GM23338 (cell line): ENCODE results near the gene SORCS2. TPM values are rescaled to one million over a fixed set of nuclear protein-coding genes. Genes with fewer than 3 reads are reported as not detected.

ENCODE experiments used
- ATAC-seq: fragments of 200-7000 bp; cut with Tn5 transposase; 3 replicates; pipeline ENCODE4 v1.9.1; 2020
- DNase-seq: peaks from one replicate; pipeline ENCODE4 v3.0.0-alpha.2; 2015; ENCODE audit warnings: low spot score
- H2AFZ ChIP-seq: fragments of 200-600 bp; sonication (generic); 2 replicates; pipeline ENCODE4 v1.8.0; 2016; ENCODE audit warnings: antibody characterized with exemption, mild to moderate bottlenecking, moderate library complexity
- H3F3A ChIP-seq: fragments of 200-600 bp; sonication (generic); replicated peaks from 2 replicates; pipeline ENCODE4 v1.8.0; 2017; ENCODE audit warnings: antibody characterized with exemption, mixed run types, low read depth
- H3K27ac ChIP-seq: fragments of 200-600 bp; sonication (generic); 2 replicates; pipeline ENCODE4 v1.6.1; 2016; ENCODE audit warnings: low read depth
- H3K27me3 ChIP-seq: fragments of 200-600 bp; sonication (generic); 2 replicates; pipeline ENCODE4 v1.8.0; 2016; ENCODE audit warnings: mild to moderate bottlenecking, mixed run types, moderate library complexity; ENCODE audit not compliant: insufficient read depth
- H3K36me3 ChIP-seq: fragments of 200-600 bp; sonication (generic); 2 replicates; pipeline ENCODE4 v1.8.0; 2016; ENCODE audit warnings: mild to moderate bottlenecking; ENCODE audit not compliant: insufficient read depth
- H3K4me1 ChIP-seq: fragments of 200-600 bp; sonication (generic); 2 replicates; pipeline ENCODE4 v1.8.0; 2016; ENCODE audit warnings: mild to moderate bottlenecking, moderate library complexity; ENCODE audit not compliant: insufficient read depth
- H3K4me2 ChIP-seq: fragments of 200-600 bp; sonication (generic); 2 replicates; pipeline ENCODE4 v1.7.1; 2017; ENCODE audit warnings: mixed run types
- H3K4me3 ChIP-seq: fragments of 200-600 bp; sonication (generic); 2 replicates; pipeline ENCODE4 v1.6.1; 2016; ENCODE audit warnings: mixed run types
- H3K79me2 ChIP-seq: fragments of 200-600 bp; sonication (generic); replicated peaks from 2 replicates; pipeline ENCODE4 v1.8.0; 2017; ENCODE audit warnings: mild to moderate bottlenecking; ENCODE audit not compliant: insufficient read depth
- H3K9me2 ChIP-seq: fragments of 200-600 bp; sonication (generic); 2 replicates; pipeline ENCODE4 v1.8.0; 2017; ENCODE audit not compliant: insufficient read depth
- H4K20me1 ChIP-seq: fragments of 200-600 bp; sonication (generic); replicated peaks from 2 replicates; pipeline ENCODE4 v1.8.0; 2017; ENCODE audit warnings: mild to moderate bottlenecking; ENCODE audit not compliant: insufficient read depth
- H3K27ac Mint-ChIP-seq: 2 replicates; pipeline ENCODE4 v1.8.0; 2020; ENCODE audit warnings: inconsistent platforms, mild to moderate bottlenecking, moderate library complexity, mixed read lengths
- H3K27me3 Mint-ChIP-seq: 3 replicates; pipeline ENCODE4 v1.8.0; 2022; ENCODE audit warnings: low read depth, mild to moderate bottlenecking, moderate library complexity, mixed read lengths, inconsistent platforms; ENCODE audit not compliant: insufficient read depth, poor library complexity
- H3K36me3 Mint-ChIP-seq: 3 replicates; pipeline ENCODE4 v1.8.0; 2021; ENCODE audit warnings: low read depth, mild to moderate bottlenecking, inconsistent platforms, moderate library complexity, mixed read lengths
- H3K4me1 Mint-ChIP-seq: 3 replicates; pipeline ENCODE4 v1.8.0; 2020; ENCODE audit warnings: mild to moderate bottlenecking, inconsistent platforms, mixed read lengths
- H3K4me3 Mint-ChIP-seq: 3 replicates; pipeline ENCODE4 v1.8.0; 2021; ENCODE audit warnings: moderate library complexity, mild to moderate bottlenecking, inconsistent platforms, mixed read lengths
- H3K9me3 Mint-ChIP-seq: 3 replicates; pipeline ENCODE4 v1.8.0; 2020; ENCODE audit warnings: moderate library complexity, mild to moderate bottlenecking, inconsistent platforms, mixed read lengths
- EZH2phosphoT487 ChIP-seq: fragments of 200-600 bp; sonication (generic); IDR thresholded peaks from one replicate; pipeline ENCODE4 v1.8.1; 2018; ENCODE audit warnings: antibody characterized with exemption; ENCODE audit not compliant: unreplicated experiment
- STAT1 ChIP-seq: IDR thresholded peaks from one replicate; pipeline ENCODE4 v1.6.1; 2016; ENCODE audit warnings: antibody characterized with exemption; ENCODE audit not compliant: unreplicated experiment
- polyA plus RNA-seq: library from polyadenylated mRNA; unstranded; fragments of >200 nt; fragmentation: Nextera tagmentation; extraction: Ambion mirVana; gene quantifications from 2 replicates; pipeline ENCODE4 v1.2.1, GENCODE V29; 2016
- total RNA-seq: library from RNA; depleted of rRNA; stranded (reverse); fragments of >200 nt; shearing (Covaris generic); gene quantifications from 2 replicates; pipeline ENCODE4 v1.2.3, GENCODE V29; 2014
- TF ChIP-seq, protein P1 (sequence below): fragments of 250-450 bp; sonication (Bioruptor Pico); IDR thresholded peaks from 2 replicates; pipeline ENCODE4 v1.5.0; 2020; ENCODE audit warnings: mild to moderate bottlenecking, moderate library complexity

The SORCS2 gene
- total and polyA plus RNA-seq, 2 experiments from 2014 or later, result 0.47 to 2.4 TPM

DNA sequence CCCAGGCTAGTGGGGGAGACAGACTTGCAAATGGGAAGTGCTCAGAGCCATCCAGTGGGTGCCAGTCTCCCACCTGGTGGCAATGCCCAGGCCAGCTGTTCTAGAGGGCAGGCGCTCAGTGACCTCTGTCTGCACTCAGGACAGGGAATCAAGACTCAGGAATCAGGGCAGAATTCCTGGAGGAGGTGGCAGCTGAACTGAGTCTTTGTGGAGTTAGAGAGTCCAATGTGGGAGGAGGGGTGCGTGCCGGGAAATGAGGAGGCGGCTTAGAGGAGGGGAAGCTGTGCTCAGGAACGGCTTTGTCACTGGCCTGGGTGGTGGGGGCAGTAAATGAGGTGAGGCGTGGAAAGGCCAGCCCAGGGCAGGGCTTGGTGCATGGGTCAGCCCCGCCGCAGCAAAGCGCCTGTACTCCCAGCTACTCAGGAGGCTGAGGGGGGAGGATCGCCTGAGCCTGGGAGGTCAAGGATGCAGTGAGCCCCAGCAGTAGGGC lies 31.3 kb upstream of the SORCS2 start:
- no peak for ATAC-seq
- Histone ChIP-seq H4K20me1 (no peaks in the 10 kb centered on the region), H3K27me3 (no peaks in the 10 kb centered on the region), H3K36me3 (no peaks in the 10 kb centered on the region), H3K4me2 (no peak overlapping the region), H3K79me2 (no peaks in the 10 kb centered on the region), H3K9me2 (no peaks in the 10 kb centered on the region), H2AFZ (no peak overlapping the region), H3F3A (no peaks in the 10 kb centered on the region), H3K27ac (no peak overlapping the region), H3K4me3 (no peak overlapping the region), H3K4me1 (no peaks in the 10 kb centered on the region)
- Mint-ChIP-seq H3K9me3 (no peaks in the 10 kb centered on the region), H3K36me3 (no peaks in the 10 kb centered on the region), H3K4me3 (no peak overlapping the region), H3K27ac (no peak overlapping the region), H3K27me3 (peaks cover 12% of the 10 kb centered on the region), H3K4me1 (peaks cover 3% of the 10 kb centered on the region; the same call in 1 of the 3 replicates)
- TF ChIP-seq STAT1, result no peak
- no peak for DNase-seq

DNA sequence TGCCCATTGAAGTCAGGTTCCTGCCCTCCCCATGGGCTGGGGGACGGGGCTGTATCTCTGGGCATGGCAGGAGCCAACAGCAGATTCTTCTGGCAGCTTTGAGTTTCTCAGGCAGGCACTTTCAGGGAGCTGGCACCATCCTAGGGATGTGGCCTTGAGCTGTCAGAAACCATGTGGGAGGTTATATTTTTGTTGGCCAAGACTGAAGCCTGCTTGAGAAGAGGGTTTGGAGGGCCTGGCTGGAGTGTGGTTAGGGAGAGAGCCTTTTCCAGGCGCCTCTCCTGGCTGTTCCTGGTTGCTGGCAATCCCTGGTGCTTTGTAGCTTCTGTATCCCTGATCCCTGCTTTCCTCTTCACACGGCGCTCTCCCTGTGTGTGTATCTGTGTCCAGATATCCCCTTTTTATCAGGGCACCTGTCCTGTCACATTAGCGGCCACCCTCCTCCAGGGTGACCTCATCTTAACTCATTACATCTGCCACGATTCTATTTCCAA lies 30.6 kb upstream of the SORCS2 start:
- no peak overlapping the region for H3K4me3 Mint-ChIP-seq
- Histone ChIP-seq H3K4me2 (no peak overlapping the region), H3K4me3 (no peak overlapping the region), H3K79me2 (no peaks in the 10 kb centered on the region), H3K9me2 (no peaks in the 10 kb centered on the region), H3K4me1 (no peaks in the 10 kb centered on the region), H3K27ac (no peak overlapping the region), H3K36me3 (no peaks in the 10 kb centered on the region), H3F3A (no peaks in the 10 kb centered on the region), H4K20me1 (no peaks in the 10 kb centered on the region), H3K27me3 (no peaks in the 10 kb centered on the region), H2AFZ (no peak overlapping the region)
- 0 out of 3 replicates have a peak, but pooled peaks cover 3% of the 10 kb centered on the region for H3K4me1 Mint-ChIP-seq
- no peaks in the 10 kb centered on the region for H3K9me3 Mint-ChIP-seq
- TF ChIP-seq EZH2phosphoT487, result no peak
- TF ChIP-seq, protein P1, sequence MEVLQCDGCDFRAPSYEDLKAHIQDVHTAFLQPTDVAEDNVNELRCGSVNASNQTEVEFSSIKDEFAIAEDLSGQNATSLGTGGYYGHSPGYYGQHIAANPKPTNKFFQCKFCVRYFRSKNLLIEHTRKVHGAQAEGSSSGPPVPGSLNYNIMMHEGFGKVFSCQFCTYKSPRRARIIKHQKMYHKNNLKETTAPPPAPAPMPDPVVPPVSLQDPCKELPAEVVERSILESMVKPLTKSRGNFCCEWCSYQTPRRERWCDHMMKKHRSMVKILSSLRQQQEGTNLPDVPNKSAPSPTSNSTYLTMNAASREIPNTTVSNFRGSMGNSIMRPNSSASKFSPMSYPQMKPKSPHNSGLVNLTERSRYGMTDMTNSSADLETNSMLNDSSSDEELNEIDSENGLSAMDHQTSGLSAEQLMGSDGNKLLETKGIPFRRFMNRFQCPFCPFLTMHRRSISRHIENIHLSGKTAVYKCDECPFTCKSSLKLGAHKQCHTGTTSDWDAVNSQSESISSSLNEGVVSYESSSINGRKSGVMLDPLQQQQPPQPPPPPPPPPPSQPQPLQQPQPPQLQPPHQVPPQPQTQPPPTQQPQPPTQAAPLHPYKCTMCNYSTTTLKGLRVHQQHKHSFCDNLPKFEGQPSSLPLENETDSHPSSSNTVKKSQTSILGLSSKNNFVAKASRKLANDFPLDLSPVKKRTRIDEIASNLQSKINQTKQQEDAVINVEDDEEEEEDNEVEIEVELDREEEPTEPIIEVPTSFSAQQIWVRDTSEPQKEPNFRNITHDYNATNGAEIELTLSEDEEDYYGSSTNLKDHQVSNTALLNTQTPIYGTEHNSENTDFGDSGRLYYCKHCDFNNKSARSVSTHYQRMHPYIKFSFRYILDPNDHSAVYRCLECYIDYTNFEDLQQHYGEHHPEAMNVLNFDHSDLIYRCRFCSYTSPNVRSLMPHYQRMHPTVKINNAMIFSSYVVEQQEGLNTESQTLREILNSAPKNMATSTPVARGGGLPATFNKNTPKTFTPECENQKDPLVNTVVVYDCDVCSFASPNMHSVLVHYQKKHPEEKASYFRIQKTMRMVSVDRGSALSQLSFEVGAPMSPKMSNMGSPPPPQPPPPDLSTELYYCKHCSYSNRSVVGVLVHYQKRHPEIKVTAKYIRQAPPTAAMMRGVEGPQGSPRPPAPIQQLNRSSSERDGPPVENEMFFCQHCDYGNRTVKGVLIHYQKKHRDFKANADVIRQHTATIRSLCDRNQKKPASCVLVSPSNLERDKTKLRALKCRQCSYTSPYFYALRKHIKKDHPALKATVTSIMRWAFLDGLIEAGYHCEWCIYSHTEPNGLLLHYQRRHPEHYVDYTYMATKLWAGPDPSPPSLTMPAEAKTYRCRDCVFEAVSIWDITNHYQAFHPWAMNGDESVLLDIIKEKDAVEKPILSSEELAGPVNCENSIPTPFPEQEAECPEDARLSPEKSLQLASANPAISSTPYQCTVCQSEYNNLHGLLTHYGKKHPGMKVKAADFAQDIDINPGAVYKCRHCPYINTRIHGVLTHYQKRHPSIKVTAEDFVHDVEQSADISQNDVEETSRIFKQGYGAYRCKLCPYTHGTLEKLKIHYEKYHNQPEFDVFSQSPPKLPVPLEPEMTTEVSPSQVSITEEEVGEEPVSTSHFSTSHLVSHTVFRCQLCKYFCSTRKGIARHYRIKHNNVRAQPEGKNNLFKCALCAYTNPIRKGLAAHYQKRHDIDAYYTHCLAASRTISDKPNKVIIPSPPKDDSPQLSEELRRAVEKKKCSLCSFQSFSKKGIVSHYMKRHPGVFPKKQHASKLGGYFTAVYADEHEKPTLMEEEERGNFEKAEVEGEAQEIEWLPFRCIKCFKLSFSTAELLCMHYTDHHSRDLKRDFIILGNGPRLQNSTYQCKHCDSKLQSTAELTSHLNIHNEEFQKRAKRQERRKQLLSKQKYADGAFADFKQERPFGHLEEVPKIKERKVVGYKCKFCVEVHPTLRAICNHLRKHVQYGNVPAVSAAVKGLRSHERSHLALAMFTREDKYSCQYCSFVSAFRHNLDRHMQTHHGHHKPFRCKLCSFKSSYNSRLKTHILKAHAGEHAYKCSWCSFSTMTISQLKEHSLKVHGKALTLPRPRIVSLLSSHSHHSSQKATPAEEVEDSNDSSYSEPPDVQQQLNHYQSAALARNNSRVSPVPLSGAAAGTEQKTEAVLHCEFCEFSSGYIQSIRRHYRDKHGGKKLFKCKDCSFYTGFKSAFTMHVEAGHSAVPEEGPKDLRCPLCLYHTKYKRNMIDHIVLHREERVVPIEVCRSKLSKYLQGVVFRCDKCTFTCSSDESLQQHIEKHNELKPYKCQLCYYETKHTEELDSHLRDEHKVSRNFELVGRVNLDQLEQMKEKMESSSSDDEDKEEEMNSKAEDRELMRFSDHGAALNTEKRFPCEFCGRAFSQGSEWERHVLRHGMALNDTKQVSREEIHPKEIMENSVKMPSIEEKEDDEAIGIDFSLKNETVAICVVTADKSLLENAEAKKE, result no peak
- ATAC-seq (no peak), DNase-seq (no peak)
- peaks cover 13% of the 10 kb centered on the region for H3K27me3 Mint-ChIP-seq
- no peak overlapping the region for H3K27ac Mint-ChIP-seq
- H3K36me3 Mint-ChIP-seq, result no peaks in the 10 kb centered on the region
